ENCODE measurements around the gene WNK1.

The WNK1 gene

DNA sequence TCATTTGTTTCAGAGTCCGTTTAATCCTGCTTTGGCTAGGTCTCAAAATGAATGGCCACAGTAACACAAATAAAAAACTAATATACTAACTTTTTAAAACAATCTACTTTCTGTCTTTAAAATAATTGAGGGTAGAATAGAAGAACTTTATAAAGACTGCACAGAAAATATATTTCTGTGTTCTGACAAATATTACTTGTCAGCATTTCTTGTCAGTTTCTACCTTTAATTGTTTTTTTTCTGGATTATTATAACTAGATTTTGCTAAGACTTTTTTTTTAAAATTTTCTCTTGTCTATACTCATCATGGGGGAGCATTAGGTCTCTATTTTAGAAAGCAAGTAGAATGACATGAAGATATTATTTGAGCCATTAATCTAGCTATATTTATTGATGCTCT, 110.9 kb downstream of the WNK1 start:
- DNase-seq (ENCODE audit: low read depth): no peak

DNA sequence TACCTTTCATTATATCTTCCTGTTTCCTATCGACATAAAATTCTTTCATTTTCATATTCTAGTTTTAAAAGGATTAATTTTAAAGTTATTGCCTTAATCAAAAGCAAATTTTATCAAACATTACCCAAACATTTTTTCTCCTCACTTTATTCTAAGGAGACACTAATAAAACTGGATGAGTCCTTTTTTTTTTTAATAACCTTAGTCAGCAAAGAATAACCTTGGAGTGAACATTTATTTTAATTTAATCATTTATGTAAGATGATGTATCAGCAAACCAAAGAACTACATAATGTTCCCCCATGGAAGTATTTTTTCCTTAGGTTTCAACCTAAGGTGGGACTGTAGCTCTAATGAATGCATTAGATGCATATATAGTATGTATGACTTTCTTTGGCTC, 113.2 kb downstream of the WNK1 start:
- no peak for DNase-seq (ENCODE audit: low read depth)

DNA sequence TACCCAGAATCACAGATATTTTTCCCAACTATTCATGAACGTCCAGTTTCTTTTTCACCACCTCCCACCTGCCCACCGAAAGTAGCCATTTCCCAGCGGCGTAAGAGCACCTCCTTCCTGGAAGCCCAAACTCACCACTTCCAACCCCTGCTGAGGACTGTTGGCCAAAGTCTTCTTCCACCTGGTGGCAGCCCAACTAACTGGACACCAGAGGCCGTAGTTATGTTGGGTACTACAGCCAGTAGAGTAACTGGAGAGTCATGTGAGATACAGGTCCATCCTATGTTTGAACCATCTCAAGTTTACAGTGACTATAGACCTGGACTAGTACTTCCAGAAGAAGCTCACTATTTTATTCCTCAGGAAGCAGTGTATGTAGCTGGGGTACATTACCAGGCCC, 115.5 kb downstream of the WNK1 start:
- DNase-seq (ENCODE audit: low read depth): no peak

DNA sequence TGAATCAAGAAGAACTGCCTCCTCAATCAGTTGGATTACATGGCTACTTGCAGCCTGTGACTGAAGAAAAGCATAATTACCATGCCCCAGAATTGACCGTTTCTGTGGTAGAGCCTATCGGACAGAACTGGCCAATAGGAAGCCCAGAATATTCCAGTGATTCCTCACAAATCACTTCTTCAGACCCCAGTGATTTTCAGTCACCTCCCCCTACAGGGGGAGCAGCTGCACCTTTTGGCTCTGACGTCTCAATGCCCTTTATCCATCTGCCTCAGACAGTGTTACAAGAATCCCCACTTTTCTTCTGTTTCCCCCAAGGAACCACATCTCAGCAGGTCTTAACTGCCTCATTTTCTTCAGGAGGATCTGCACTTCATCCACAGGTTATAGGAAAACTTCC, 116.3 kb downstream of the WNK1 start:
- no peak for DNase-seq (ENCODE audit: low read depth)

DNA sequence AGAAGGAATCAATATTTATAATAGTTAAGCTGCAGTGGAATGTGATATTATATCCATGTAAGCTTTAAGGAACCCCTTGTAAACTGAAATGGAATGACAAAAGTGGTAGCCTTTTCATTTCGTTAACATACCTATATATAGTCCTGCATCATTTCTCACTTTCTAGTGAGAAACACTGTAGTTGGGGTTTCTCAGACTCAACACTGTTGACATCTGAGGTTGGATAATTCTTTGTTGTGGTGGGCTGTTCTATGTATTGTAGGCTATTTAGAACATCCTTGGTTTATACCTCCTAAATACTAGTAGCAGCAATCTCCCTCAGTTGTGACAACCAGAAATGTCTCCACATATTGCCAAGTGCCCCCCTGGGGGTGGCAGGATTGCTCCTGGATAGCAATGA, 118.0 kb downstream of the WNK1 start:
- no peak for DNase-seq (ENCODE audit: low read depth)

DNA sequence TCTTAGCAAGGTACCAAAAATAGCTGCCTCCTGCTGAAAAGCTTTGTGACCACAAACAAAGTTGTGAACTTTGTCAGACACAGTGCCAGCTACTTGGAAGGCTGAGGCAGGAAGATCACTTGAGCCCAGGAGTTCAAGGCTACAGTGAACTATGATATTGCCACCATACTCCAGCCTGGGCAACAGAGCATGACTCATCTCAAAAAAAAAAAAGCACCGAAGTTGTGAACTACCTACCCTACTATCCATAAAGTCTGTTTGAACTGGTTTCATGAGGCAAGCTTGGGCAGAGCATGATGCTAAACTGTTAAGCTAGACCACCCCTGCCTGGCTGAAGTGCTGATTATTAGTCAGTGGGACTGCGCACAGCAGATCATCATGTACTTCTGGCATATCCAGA, 121.6 kb downstream of the WNK1 start:
- DNase-seq (ENCODE audit: low read depth): no peak

DNA sequence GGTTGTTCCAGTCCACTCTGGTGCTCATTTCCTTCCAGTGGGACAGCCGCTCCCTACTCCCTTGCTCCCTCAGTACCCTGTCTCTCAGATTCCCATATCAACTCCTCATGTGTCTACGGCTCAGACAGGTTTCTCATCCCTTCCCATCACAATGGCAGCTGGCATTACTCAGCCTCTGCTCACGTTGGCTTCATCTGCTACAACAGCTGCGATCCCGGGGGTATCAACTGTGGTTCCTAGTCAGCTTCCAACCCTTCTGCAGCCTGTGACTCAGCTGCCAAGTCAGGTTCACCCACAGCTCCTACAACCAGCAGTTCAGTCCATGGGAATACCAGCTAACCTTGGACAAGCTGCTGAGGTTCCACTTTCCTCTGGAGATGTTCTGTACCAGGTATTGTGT, 127.3 kb downstream of the WNK1 start:
- no peak for DNase-seq (ENCODE audit: low read depth)

DNA sequence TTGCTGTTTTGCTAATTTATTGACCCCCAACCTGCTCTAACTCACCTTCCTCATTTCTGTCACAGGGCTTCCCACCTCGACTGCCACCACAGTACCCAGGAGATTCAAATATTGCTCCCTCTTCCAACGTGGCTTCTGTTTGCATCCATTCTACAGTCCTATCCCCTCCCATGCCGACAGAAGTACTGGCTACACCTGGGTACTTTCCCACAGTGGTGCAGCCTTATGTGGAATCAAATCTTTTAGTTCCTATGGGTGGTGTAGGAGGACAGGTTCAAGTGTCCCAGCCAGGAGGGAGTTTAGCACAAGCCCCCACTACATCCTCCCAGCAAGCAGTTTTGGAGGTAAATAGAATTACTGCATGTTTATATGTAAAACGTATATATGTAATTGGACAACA, 128.3 kb downstream of the WNK1 start:
- DNase-seq (ENCODE audit: low read depth): no peak

DNA sequence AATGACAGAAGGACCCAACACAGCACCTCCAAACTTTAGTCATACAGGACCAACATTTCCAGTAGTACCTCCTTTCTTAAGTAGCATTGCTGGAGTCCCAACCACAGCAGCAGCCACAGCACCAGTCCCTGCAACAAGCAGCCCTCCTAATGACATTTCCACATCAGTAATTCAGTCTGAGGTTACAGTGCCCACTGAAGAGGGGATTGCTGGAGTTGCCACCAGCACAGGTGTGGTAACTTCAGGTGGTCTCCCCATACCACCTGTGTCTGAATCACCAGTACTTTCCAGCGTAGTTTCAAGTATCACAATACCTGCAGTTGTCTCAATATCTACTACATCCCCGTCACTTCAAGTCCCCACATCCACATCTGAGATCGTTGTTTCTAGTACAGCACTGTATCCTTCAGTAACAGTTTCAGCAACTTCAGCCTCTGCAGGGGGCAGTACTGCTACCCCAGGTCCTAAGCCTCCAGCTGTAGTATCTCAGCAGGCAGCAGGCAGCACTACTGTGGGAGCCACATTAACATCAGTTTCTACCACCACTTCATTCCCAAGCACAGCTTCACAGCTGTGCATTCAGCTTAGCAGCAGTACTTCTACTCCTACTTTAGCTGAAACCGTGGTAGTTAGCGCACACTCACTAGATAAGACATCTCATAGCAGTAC, 132.5 kb downstream of the WNK1 start:
- DNase-seq (ENCODE audit: low read depth): no peak

DNA sequence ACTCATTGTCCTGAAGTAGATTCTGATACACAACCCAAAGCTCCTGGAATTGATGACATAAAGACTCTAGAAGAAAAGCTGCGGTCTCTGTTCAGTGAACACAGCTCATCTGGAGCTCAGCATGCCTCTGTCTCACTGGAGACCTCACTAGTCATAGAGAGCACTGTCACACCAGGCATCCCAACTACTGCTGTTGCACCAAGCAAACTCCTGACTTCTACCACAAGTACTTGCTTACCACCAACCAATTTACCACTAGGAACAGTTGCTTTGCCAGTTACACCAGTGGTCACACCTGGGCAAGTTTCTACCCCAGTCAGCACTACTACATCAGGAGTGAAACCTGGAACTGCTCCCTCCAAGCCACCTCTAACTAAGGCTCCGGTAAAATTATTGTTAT, 133.3 kb downstream of the WNK1 start:
- no peak for DNase-seq (ENCODE audit: low read depth)

DNA sequence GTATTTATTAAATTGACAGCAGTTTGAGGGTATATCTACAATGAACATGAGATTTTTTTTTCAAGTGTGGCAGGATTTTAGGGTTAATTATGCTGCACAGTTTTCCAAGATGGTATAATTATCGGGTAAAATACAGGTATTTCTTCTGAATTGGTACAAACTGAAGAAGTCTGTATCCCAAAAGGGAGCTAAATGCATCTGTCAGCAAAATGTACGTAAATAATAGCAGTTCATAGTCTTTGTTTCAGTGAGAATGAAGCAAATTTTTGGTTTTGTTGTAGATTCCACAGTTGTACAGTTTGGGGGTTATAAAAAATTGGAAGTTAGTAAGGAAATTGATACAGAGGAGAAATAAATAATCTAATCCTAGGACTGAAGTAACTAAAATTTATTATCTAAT, 133.8 kb downstream of the WNK1 start:
- DNase-seq (ENCODE audit: low read depth): no peak

DNA sequence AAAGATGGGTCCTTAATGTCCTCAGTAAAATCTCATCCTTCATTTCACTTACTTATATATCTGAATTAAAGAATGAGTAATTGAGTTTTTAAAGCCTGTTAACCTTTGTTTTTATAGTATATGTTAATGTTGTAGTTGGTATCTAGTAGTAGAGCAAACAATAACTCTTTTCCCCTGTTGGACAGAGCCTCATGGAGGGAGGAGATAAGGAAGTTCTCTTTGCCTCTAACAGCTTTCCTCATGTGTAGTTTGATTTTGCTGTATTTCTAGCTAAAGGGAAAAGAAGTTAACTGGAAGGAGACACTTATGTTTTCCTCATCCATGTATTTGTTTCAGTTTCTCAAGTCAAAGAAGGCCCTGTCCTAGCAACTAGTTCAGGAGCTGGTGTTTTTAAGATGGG, 141.8 kb downstream of the WNK1 start:
- DNase-seq (ENCODE audit: low read depth): no peak

DNA sequence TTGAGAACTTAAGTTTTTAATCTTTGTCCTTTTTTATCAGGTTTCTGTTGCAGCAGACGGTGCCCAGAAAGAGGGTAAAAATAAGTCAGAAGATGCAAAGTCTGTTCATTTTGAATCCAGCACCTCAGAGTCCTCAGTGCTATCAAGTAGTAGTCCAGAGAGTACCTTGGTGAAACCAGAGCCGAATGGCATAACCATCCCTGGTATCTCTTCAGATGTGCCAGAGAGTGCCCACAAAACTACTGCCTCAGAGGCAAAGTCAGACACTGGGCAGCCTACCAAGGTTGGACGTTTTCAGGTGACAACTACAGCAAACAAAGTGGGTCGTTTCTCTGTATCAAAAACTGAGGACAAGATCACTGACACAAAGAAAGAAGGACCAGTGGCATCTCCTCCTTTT, 143.7 kb downstream of the WNK1 start:
- DNase-seq (ENCODE audit: low read depth): no peak

DNA sequence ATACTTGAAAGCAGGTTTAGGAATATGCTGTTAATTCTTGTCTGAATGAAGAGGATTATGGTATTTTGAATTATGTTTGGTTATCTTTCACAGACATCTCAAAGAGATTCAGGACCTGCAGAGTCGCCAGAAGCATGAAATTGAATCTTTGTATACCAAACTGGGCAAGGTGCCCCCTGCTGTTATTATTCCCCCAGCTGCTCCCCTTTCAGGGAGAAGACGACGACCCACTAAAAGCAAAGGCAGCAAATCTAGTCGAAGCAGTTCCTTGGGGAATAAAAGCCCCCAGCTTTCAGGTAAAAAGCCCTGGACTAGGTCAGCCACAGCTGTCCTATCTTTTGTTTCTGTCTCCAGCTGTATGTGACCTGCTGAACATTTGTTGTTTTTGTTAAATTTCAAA, 145.0 kb downstream of the WNK1 start:
- no peak for DNase-seq (ENCODE audit: low read depth)

DNA sequence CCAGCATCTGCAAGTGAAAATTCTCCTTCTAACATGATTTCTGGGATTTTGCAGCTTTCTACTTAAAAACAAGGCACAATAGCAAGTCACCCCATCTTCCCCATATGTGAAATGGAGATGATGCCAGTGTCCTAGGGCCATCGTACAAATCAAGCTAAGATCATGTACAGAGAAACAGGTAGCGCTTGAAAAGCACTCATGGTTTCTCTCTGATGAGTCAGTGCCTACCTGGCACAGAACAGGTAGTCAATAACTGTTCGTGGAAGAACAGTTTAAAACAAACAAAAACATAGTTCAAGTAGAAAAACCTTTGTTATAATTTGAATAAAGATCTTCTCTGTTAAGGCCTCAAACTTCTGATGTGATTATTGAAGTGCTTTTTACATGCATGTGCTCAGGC, 150.2 kb downstream of the WNK1 start:
- DNase-seq (ENCODE audit: low read depth): no peak

DNA sequence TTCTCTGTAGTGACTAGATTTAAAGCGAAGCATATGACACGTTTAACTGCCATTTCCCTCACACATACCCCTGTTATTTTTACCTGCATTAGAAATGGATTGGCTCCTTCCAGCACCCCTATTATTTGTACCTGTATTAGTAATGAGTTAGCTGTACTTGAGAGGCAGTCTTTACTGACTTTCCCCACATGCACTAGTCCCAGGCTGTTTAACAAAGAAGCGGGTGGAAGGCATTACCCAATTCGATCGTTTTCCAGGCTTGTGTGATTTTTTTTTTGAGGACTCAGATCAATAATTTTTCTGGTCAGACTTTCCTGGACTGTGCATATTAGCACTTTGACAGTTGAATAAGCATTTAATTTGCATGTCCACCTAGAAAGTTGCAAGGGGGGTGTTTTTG, 150.7 kb downstream of the WNK1 start:
- no peak for DNase-seq (ENCODE audit: low read depth)

DNA sequence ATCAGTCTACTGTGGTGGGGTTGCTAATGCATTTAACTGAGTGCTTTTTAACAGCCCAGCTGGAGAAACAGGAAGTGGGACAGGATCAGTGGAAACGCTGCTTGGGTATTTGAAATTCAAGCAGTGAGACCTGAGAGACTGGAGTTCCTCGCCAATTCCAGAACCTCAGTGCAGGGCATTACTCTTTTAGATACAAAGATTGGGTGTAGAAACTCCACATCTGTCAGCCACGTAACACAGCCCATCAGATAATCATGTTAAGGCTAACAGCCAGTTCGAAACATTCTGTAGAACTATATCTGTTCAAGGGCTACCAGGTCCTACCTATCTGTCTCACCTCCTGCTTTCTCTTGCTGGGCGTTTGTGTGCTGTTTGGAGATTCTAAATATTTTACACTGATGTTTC, 151.6 kb downstream of the WNK1 start:
- no peak for DNase-seq (ENCODE audit: low read depth)

DNA sequence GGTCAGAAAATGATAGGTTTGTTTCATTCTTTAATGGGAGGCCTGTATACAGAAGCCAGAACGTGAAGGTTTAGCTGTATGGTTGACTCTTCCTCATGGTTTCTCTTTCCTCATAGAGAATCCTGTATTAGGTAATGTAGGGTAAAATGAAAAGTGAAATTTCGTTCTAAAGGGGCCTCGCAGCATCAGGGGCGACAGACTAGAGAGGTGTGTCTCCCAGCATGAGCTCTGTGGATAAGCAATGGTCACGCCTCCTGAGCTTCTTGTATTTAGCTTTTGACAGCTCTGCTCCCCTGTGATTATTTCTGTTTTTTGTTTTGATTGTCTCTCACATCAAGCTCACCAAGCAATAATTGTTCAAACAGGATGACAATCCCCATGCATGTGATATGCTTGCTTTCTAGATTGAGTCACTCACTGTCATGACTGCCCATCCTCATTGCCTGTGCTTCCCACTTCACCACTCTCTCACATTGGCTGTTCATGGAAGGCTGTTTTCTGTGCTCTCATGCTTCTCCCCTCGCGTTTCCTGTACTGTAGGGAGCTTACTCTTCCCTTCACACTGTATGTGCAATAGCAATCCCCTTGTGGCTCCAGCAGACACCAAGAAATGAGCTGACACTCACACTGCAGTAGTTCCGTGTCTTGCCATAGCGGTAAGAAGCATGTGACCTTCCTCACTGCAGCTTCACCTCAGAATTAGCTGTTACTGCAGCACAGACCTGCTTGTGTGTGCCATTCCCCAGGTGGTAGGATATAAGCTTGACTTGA, 153.1 kb downstream of the WNK1 start:
- DNase-seq (ENCODE audit: low read depth): no peak

DNA sequence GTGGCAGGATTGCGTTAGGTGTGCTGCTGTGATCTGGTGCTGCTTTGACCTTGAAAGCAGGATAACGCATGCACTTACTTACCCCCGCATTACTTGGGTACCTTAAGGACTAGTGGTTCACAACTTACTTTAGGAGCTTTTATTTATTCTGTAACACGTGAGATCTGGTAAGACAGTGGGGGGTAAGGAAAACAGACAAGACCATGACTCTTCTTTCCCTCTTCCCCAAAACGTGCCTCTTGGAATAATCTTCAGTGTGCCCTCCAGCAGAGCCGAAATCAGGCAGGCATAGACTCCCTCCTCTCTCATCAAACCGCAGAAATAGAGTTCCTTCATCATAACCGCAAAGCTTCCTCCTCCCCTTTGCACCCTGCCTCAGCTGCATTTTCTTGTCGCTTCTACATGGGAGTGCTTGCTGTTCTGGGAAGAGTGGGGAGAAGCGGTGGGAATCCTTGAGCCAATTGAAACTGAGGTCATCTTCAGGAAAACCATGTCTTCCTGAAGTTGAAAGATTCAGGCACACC, 153.7 kb downstream of the WNK1 start:
- no peak for DNase-seq (ENCODE audit: low read depth)

DNA sequence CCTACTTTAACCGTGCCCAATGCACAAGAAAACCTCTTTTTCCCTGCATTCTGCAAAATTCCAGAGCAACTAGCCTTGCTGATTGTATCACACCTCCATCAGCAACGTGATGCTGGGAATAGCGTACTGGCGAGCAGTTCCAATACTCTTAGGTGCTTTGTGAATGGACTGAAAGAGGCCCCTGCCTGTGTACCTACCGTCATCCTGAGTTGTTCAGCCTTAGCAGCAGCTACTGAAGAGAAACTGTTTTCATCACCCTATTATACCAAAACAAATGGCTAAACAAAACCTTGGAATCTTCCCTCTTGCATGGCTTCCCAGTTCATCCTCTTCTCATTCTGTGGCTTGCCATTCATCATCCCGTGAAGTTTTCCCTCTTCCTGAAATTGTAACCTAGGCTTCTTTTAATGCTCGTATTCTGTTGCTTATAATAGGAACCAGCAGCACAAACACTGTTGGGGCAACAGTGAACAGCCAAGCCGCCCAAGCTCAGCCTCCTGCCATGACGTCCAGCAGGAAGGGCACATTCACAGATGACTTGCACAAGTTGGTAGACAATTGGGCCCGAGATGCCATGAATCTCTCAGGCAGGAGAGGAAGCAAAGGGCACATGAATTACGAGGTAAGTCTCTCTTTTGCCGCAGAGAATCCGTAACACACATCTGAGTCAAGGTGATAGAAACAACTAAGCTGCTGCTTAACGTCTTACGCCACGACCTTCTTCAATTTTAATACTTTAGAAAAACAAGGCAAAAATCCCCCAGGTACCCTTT, 155.2 kb downstream of the WNK1 start:
- no peak for DNase-seq (ENCODE audit: low read depth)

DNA sequence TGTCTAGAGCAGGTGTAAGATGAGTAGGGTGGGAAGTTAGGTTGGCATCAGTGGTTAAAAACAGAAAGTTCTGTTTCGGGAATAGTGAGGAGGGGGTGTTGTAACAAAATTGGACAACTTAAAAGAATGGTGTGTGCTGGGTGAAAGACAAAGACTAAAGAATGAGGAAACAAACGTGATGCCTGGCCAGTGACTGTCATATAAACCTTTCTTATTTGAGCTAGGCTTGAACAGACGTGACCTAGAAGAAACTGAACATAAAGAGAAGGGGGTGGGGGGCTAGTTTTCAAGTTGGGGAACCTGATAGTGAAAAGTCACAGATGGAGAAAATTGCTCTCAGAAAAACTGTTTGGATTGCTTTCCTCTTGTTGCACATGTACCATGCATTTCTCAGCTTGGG, 157.5 kb downstream of the WNK1 start:
- no peak for DNase-seq (ENCODE audit: low read depth)

DNA sequence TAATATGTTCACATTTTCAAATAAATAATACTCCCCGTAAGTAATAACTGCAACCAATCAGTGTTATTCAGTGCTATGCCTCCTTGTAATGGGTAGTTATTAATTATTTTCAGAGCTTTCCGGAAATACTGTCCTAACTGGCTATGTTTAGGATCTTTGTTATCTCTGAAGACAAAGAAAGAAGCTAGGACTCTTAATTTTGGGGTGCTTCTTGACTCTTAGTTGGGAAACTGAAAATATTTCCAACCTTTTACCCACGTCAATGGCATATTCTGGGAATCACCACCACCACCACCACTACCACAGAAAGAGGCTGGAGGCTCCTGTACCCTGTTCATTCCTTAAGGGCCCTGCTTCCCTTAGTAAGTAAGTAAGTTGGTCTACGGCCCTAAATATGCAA, 158.0 kb downstream of the WNK1 start:
- no peak for DNase-seq (ENCODE audit: low read depth)

DNA sequence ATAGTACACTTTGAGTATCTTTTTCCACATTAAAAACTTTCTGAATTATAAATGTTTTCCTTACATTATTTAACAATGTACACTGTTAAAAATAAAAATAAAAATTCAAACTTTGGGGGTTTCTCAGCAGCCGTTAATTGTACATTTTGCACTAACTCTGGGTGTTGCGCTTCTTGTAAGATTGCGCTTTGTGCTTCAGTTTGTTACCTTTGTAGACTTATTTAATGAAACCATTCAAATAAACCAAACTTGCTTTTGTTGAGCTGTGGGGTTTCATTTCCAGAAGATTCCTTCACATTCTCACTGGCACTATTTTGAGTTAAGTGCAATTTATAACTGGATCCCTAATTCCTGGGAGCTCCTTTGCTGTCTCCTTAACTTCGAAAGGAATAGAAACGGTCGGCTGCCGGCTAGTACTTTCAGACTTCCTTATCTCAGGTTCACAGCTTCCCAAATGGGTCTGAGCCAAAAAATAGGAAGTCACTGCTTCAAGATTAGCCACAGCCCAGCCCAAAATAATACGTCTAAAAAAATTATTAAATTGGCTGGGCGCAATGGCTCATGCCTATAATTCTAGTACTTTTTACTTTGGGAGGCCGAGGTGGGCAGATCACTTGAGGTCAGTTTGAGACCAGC, 158.9 kb downstream of the WNK1 start:
- DNase-seq (ENCODE audit: low read depth): no peak
